SKM-1 (cell line): ENCODE results near the gene FGF12.

Experiments
- DNase-seq: peaks from one replicate; lab custom pipeline; 2025; ENCODE audit not compliant: unreplicated experiment; lab: John Stamatoyannopoulos, UW

FGF12 gene

GRCh38 chr3:192417559-192418055 is 309.7 kb downstream of the FGF12 start:
- DNase-seq: no peak

- no peak for DNase-seq
These were observed 310.3 kb downstream of the FGF12 start for GRCh38 chr3:192417017-192417416.

- DNase-seq: no peak
These were observed 313.9 kb downstream of the FGF12 start for GRCh38 chr3:192413461-192413860.

- no peak for DNase-seq
These were observed 316.7 kb downstream of the FGF12 start for GRCh38 chr3:192410684-192410960.

GRCh38 chr3:192409838-192410683 is 317.3 kb downstream of the FGF12 start:
- no peak for DNase-seq

- no peak for DNase-seq
These were observed 318.0 kb downstream of the FGF12 start for GRCh38 chr3:192409201-192409837.

- no peak for DNase-seq
These were observed 318.6 kb downstream of the FGF12 start for GRCh38 chr3:192408647-192409200.

GRCh38 chr3:192408007-192408646 is 319.2 kb downstream of the FGF12 start:
- no peak for DNase-seq

GRCh38 chr3:192399767-192400166 is 327.6 kb downstream of the FGF12 start:
- no peak for DNase-seq

GRCh38 chr3:192397012-192397411 is 330.3 kb downstream of the FGF12 start:
- no peak for DNase-seq

- no peak for DNase-seq
These were observed 331.8 kb downstream of the FGF12 start for GRCh38 chr3:192395506-192395905.

GRCh38 chr3:192392986-192393385 is 334.4 kb downstream of the FGF12 start:
- DNase-seq: no peak

- no peak for DNase-seq
These were observed 344.5 kb downstream of the FGF12 start for GRCh38 chr3:192382861-192383260.

- DNase-seq: no peak
These were observed 353.8 kb downstream of the FGF12 start for GRCh38 chr3:192373586-192373985.

- DNase-seq: no peak
These were observed 354.3 kb downstream of the FGF12 start for GRCh38 chr3:192373032-192373431.

- DNase-seq: no peak
These were observed 354.7 kb downstream of the FGF12 start for GRCh38 chr3:192372616-192373015.

- DNase-seq: no peak
These were observed 355.4 kb downstream of the FGF12 start for GRCh38 chr3:192371870-192372400.

GRCh38 chr3:192367616-192368015 is 359.7 kb downstream of the FGF12 start:
- no peak for DNase-seq

- no peak for DNase-seq
These were observed 360.4 kb downstream of the FGF12 start for GRCh38 chr3:192366916-192367315.

- DNase-seq: no peak
These were observed 361.8 kb downstream of the FGF12 start for GRCh38 chr3:192365571-192365970.

GRCh38 chr3:192364316-192364715 is 363.0 kb downstream of the FGF12 start:
- DNase-seq: no peak
